SK-N-SH (cell line): ENCODE results near the gene MPPE1. TPM values are rescaled to one million over a fixed set of nuclear protein-coding genes. Genes with fewer than 3 reads are reported as not detected.

Experiments used
- CTCF ChIA-PET: fragments of 300-600, 350-600 bp; formaldehyde crosslinking; extraction: SDS; loops from one replicate; lab custom pipeline; 2021; lab: Yijun Ruan, JAX
- POLR2A ChIA-PET: fragments of 350-600 bp; sonication (Branson Sonifier 250); formaldehyde crosslinking; extraction: SDS; loops from one replicate; lab custom pipeline; 2020; ENCODE audit warnings: antibody characterized with exemption, inconsistent platforms; lab: Yijun Ruan, JAX
- DNase-seq: peaks from one replicate; pipeline ENCODE4 v3.0.0; 2012
- H2AFZ ChIP-seq: fragments of 200-600 bp; sonication (generic); 2 replicates; pipeline ENCODE4 v1.8.1; 2016; ENCODE audit warnings: antibody characterized with exemption, mild to moderate bottlenecking, low read depth
- H3F3A ChIP-seq: fragments of 200-600 bp; sonication (generic); replicated peaks from 2 replicates; pipeline ENCODE3; 2016; ENCODE audit warnings: antibody characterized with exemption, mild to moderate bottlenecking; ENCODE audit not compliant: insufficient read depth
- H3K27ac ChIP-seq, 2 experiments: fragments of 200-500 bp in 1 of 2; fragments of 200-600 bp in 1 of 2; sonication (Bioruptor generic) in 1 of 2; sonication (generic), shearing (Covaris generic) in 1 of 2; 2 replicates each; pipeline versions ENCODE4 v1.5.1 to v1.6.1; 2014 to 2016; ENCODE audit warnings: low read depth in 2 of 2, inconsistent platforms in 1 of 2, low read length in 1 of 2, mild to moderate bottlenecking in 1 of 2, mixed read lengths in 1 of 2
- H3K27me3 ChIP-seq: fragments of 200-600 bp; sonication (generic), shearing (Covaris generic); 2 replicates; pipeline ENCODE4 v1.6.1; 2016; ENCODE audit warnings: mixed run types; ENCODE audit not compliant: insufficient read depth
- H3K36me3 ChIP-seq, 2 experiments: fragments of 200-500 bp in 1 of 2; fragments of 200-600 bp in 1 of 2; sonication (Bioruptor generic) in 1 of 2; sonication (generic) in 1 of 2; replicated peaks in 1 of 2; 2 replicates each; pipeline versions ENCODE3 to v1.5.1; 2014 to 2016; ENCODE audit warnings: low read length in 1 of 2, mild to moderate bottlenecking in 1 of 2; ENCODE audit not compliant: insufficient read depth in 2 of 2, control insufficient read depth in 1 of 2
- H3K4me1 ChIP-seq, 2 experiments: fragments of 200-500 bp in 1 of 2; fragments of 200-600 bp in 1 of 2; sonication (Bioruptor generic) in 1 of 2; sonication (generic), shearing (Covaris generic) in 1 of 2; 2 replicates each; pipeline versions ENCODE4 v1.5.1 to v1.6.1; 2014 to 2016; ENCODE audit warnings: low read depth in 1 of 2, low read length in 1 of 2, mixed run types in 1 of 2; ENCODE audit not compliant: insufficient read depth in 2 of 2, control insufficient read depth in 1 of 2
- H3K4me2 ChIP-seq: fragments of 200-600 bp; sonication (generic), shearing (Covaris generic); 2 replicates; pipeline ENCODE4 v1.6.1; 2017; ENCODE audit warnings: mixed run types
- H3K4me3 ChIP-seq, 2 experiments: fragments of 200-500 bp in 1 of 2; fragments of 200-600 bp in 1 of 2; sonication (Bioruptor generic) in 1 of 2; sonication (generic), shearing (Covaris generic) in 1 of 2; 2 replicates each; pipeline versions ENCODE4 v1.5.1 to v1.8.1; 2014 to 2016; ENCODE audit warnings: low read depth in 2 of 2, inconsistent platforms in 1 of 2, low read length in 1 of 2, mild to moderate bottlenecking in 1 of 2, mixed read lengths in 1 of 2, moderate library complexity in 1 of 2
- H3K79me2 ChIP-seq: fragments of 200-600 bp; sonication (generic); 2 replicates; pipeline ENCODE4 v1.8.1; 2017; ENCODE audit warnings: mild to moderate bottlenecking; ENCODE audit not compliant: insufficient read depth
- H3K9ac ChIP-seq: fragments of 200-600 bp; sonication (generic); 2 replicates; pipeline ENCODE4 v1.6.1; 2017; ENCODE audit warnings: mixed run types
- H3K9me2 ChIP-seq: fragments of 200-600 bp; sonication (generic); 2 replicates; pipeline ENCODE4 v1.6.1; 2017; ENCODE audit warnings: mixed run types
- H3K9me3 ChIP-seq: fragments of 200-600 bp; sonication (generic); 2 replicates; pipeline ENCODE4 v1.6.1; 2017; ENCODE audit warnings: mixed run types, mild to moderate bottlenecking, moderate library complexity
- H4K20me1 ChIP-seq: fragments of 200-600 bp; sonication (generic); 2 replicates; pipeline ENCODE4 v1.6.1; 2017; ENCODE audit warnings: mild to moderate bottlenecking, mixed run types; ENCODE audit not compliant: insufficient read depth
- CHD2 ChIP-seq: fragments of 150-350 bp; IDR thresholded peaks from 2 replicates; pipeline ENCODE4 v1.6.1; 2018; ENCODE audit warnings: low read length; ENCODE audit not compliant: partially characterized antibody
- ELF1 ChIP-seq: IDR thresholded peaks from 2 replicates; pipeline ENCODE4 v1.4.0; 2012
- EZH2phosphoT487 ChIP-seq: fragments of 200-600 bp; sonication (generic); IDR thresholded peaks from 2 replicates; pipeline ENCODE4 v1.6.1; 2017; ENCODE audit warnings: low read depth, mixed run types, mild to moderate bottlenecking, antibody characterized with exemption, moderate library complexity, borderline replicate concordance
- FOSL2 ChIP-seq: IDR thresholded peaks from 2 replicates; pipeline ENCODE4 v1.4.0; 2012; ENCODE audit warnings: low read depth, mild to moderate bottlenecking, moderate library complexity, borderline replicate concordance
- GABPA ChIP-seq: IDR thresholded peaks from 2 replicates; pipeline ENCODE4 v1.4.0; 2012; ENCODE audit warnings: low read depth, mild to moderate bottlenecking
- GATA2 ChIP-seq: sonication (generic); formaldehyde crosslinking; IDR thresholded peaks from 2 replicates; pipeline ENCODE4 v1.5.0; 2020; ENCODE audit warnings: mild to moderate bottlenecking, missing genetic modification reagents
- JUND ChIP-seq: IDR thresholded peaks from 2 replicates; pipeline ENCODE4 v1.4.0; 2012
- MAX ChIP-seq: IDR thresholded peaks from 2 replicates; pipeline ENCODE4 v1.4.0; 2012; ENCODE audit warnings: low read depth
- MEF2A ChIP-seq: IDR thresholded peaks from 2 replicates; pipeline ENCODE4 v1.4.0; 2012; ENCODE audit warnings: low read depth, borderline replicate concordance
- MXI1 ChIP-seq: IDR thresholded peaks from 2 replicates; pipeline ENCODE4 v1.6.1; 2012; ENCODE audit warnings: mild to moderate bottlenecking, low read depth, low read length, improper control_type of control experiment
- NRF1 ChIP-seq: IDR thresholded peaks from 2 replicates; pipeline ENCODE4 v1.6.1; 2012; ENCODE audit warnings: low read depth, mild to moderate bottlenecking, low read length
- PBX3 ChIP-seq: IDR thresholded peaks from 2 replicates; pipeline ENCODE4; 2012
- RCOR1 ChIP-seq: fragments of 150-350 bp; IDR thresholded peaks from 2 replicates; pipeline ENCODE4 v1.6.1; 2017; ENCODE audit warnings: antibody characterized with exemption, low read length
- RFX5 ChIP-seq: IDR thresholded peaks from 2 replicates; pipeline ENCODE4 v1.6.1; 2012; ENCODE audit warnings: mild to moderate bottlenecking, improper control_type of control experiment, low read length
- RXRA ChIP-seq: IDR thresholded peaks from 2 replicates; pipeline ENCODE4 v1.4.0; 2012; ENCODE audit warnings: low read depth, mild to moderate bottlenecking, borderline replicate concordance
- SMC3 ChIP-seq: IDR thresholded peaks from 2 replicates; pipeline ENCODE4 v1.6.1; 2012; ENCODE audit warnings: low read depth, low read length, improper control_type of control experiment
- USF1 ChIP-seq: IDR thresholded peaks from 2 replicates; pipeline ENCODE4 v1.4.0; 2012; ENCODE audit warnings: low read depth, borderline replicate concordance
- USF2 ChIP-seq: fragments of 150-350 bp; IDR thresholded peaks from 2 replicates; pipeline ENCODE4 v1.6.1; 2017; ENCODE audit warnings: antibody characterized with exemption, low read length, low read depth, borderline replicate concordance
- YY1 ChIP-seq: IDR thresholded peaks from 2 replicates; pipeline ENCODE4 v1.4.0; 2012; ENCODE audit warnings: low read depth, mild to moderate bottlenecking
- ZBTB33 ChIP-seq: IDR thresholded peaks from 2 replicates; pipeline ENCODE4 v1.4.0; 2012; ENCODE audit warnings: low read depth, borderline replicate concordance
- WGBS: methylation state at CpG from one replicate; pipeline ENCODE4 v1.1.6; 2017; ENCODE audit warnings: low lambda C conversion rate; 5-methylcytosine and 5-hydroxymethylcytosine counted together
- polyA plus RNA-seq, 3 experiments: library from polyadenylated mRNA; depleted of rRNA; stranded (reverse); fragments of >200 nt; gene quantifications; 2 replicates each; pipeline ENCODE4 v1.2.3, GENCODE V29; 2012

Gene MPPE1
- polyA plus RNA-seq, 1 of the 3 experiments (the other 2 are of a cell fraction) = 13.2 TPM

- TF ChIP-seq ZBTB33 (no peak), PBX3 (no peak), RXRA (no peak), GABPA (no peak), SMC3 (no peak), MAX (no peak)
Measured at GRCh38 chr18:11880586-11881304, 27.4 kb downstream of the MPPE1 start (continued).

- no peaks in the 10 kb centered on the region for H3K27me3 ChIP-seq
- H2AFZ ChIP-seq = no peak overlapping the region
- H3K79me2 ChIP-seq = no peaks in the 10 kb centered on the region
- no peak overlapping the region for H3K9ac ChIP-seq
- H3K9me3 ChIP-seq = no peaks in the 10 kb centered on the region
- no peaks in the 10 kb centered on the region for H3K4me1 ChIP-seq
- no peak overlapping the region for H3K4me3 ChIP-seq
- POLR2A ChIA-PET = no interaction called here
- no peak overlapping the region for H3K4me2 ChIP-seq
- no peak for DNase-seq
- H4K20me1 ChIP-seq = no peaks in the 10 kb centered on the region
- no peaks in the 10 kb centered on the region for H3K9me2 ChIP-seq
- H3K36me3 ChIP-seq = no peaks in the 10 kb centered on the region
- H3K27ac ChIP-seq = no peak overlapping the region
- H3F3A ChIP-seq = no peaks in the 10 kb centered on the region
- WGBS = 86% methylated on average over 10 of the region's 10 CpGs
- CTCF ChIA-PET = interaction anchor here (1.1 kb wide), 1 partner anchor 118 kb away, joined by 4 read pairs; no protein-coding TSS in a partner anchor
- TF ChIP-seq GABPA (no peak), CHD2 (no peak), EZH2phosphoT487 (no peak), JUND (no peak), RCOR1 (no peak), RFX5 (no peak), FOSL2 (no peak), MXI1 (no peak), SMC3 (no peak), ZBTB33 (no peak), USF1 (no peak), ELF1 (no peak), NRF1 (no peak), RXRA (no peak), GATA2 (CRISPR knock-in tag) (no peak), MEF2A (no peak), YY1 (no peak), USF2 (no peak)
Measured at GRCh38 chr18:11877497-11878135, 30.5 kb downstream of the MPPE1 start.
